ENCODE measurements around the gene EME2.

DNA sequence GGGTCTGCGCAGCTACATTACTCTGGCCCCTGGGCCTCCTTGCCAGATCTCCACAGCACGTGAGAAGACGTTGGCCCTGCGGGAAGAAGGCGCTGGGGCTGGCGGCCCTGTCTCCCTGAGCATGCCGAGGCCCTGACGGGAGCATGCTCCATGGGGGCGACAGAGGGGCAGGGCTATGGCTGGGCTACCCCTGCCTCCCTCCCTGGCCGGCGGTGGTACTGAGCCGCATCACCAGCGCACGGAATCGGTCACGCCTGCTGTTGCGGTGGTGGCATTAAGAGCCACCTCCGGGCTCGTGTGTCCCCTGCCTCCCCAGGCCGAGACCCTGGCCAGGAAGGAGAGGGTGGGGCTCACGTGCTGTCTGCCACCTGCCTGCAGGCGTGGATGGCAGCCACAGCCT, 38.5 kb upstream of the EME2 start:
- TF ChIP-seq, protein P1, sequence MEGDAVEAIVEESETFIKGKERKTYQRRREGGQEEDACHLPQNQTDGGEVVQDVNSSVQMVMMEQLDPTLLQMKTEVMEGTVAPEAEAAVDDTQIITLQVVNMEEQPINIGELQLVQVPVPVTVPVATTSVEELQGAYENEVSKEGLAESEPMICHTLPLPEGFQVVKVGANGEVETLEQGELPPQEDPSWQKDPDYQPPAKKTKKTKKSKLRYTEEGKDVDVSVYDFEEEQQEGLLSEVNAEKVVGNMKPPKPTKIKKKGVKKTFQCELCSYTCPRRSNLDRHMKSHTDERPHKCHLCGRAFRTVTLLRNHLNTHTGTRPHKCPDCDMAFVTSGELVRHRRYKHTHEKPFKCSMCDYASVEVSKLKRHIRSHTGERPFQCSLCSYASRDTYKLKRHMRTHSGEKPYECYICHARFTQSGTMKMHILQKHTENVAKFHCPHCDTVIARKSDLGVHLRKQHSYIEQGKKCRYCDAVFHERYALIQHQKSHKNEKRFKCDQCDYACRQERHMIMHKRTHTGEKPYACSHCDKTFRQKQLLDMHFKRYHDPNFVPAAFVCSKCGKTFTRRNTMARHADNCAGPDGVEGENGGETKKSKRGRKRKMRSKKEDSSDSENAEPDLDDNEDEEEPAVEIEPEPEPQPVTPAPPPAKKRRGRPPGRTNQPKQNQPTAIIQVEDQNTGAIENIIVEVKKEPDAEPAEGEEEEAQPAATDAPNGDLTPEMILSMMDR (IDR thresholded peaks at IDR 0.05), result no peak
- no peak for TF ChIP-seq EZH2 (IDR thresholded peaks at IDR 0.05; ENCODE audit: borderline replicate concordance, insufficient read depth, low read depth, low read length, poor library complexity, severe bottlenecking)

Measured in B cell (primary cell).